GM23248 (cell line): ENCODE data around the gene RIPK3.

ENCODE experiments used
- EZH2 ChIP-seq: fragments of 200-600 bp; sonication (generic); IDR thresholded peaks from 2 replicates; pipeline ENCODE4 v1.6.1; 2018; ENCODE audit warnings: antibody characterized with exemption, mild to moderate bottlenecking; ENCODE audit not compliant: insufficient read depth, poor library complexity, severe bottlenecking
- EZH2phosphoT487 ChIP-seq: fragments of 200-600 bp; sonication (generic); IDR thresholded peaks from 2 replicates; pipeline ENCODE4 v1.6.1; 2018; ENCODE audit warnings: antibody characterized with exemption, moderate library complexity, mild to moderate bottlenecking, low read depth; ENCODE audit not compliant: insufficient read depth

- TF ChIP-seq EZH2 (no peak), EZH2phosphoT487 (no peak)
Measured at GRCh38 chr14:24342889-24343288, 3.1 kb upstream of the RIPK3 start.
